Stimulated activated CD8-positive, alpha-beta memory T cell treated with anti-CD3 and anti-CD28 coated beads, Interleukin-7, amount 100 ng/mL, for 48 hours (primary cell): ENCODE measurements around the gene LRRK1.

ENCODE experiments used
- DNase-seq, 2 donors: peaks; one replicate each; pipeline ENCODE4 v3.0.0-alpha.2; 2020; ENCODE audit warnings: low read depth in 1 of 2; ENCODE audit errors: extremely low read depth in 1 of 2

Gene LRRK1

GRCh38 chr15:101020451-101020850, 101.3 kb downstream of the LRRK1 start:
- no peak for DNase-seq

GRCh38 chr15:101020945-101021344, 101.8 kb downstream of the LRRK1 start:
- DNase-seq, result no peak

GRCh38 chr15:101022306-101022705, 103.1 kb downstream of the LRRK1 start:
- DNase-seq, result no peak

GRCh38 chr15:101022876-101023275, 103.7 kb downstream of the LRRK1 start:
- DNase-seq, result no peak

- DNase-seq, result no peak
Observed at GRCh38 chr15:101023501-101024072, 104.4 kb downstream of the LRRK1 start.

GRCh38 chr15:101024073-101024695, 105.0 kb downstream of the LRRK1 start:
- DNase-seq, result no peak

- no peak for DNase-seq
Observed at GRCh38 chr15:101024706-101025500, 105.7 kb downstream of the LRRK1 start.

- no peak for DNase-seq
Observed at GRCh38 chr15:101025501-101025885, 106.3 kb downstream of the LRRK1 start.

- DNase-seq, result no peak
Observed at GRCh38 chr15:101025896-101026631, 106.9 kb downstream of the LRRK1 start.

GRCh38 chr15:101026656-101027272, 107.6 kb downstream of the LRRK1 start:
- no peak for DNase-seq

GRCh38 chr15:101027273-101027901, 108.2 kb downstream of the LRRK1 start:
- DNase-seq, result no peak

GRCh38 chr15:101027920-101028319, 108.8 kb downstream of the LRRK1 start:
- DNase-seq, result no peak

GRCh38 chr15:101028321-101028720, 109.2 kb downstream of the LRRK1 start:
- no peak for DNase-seq

GRCh38 chr15:101028772-101029438, 109.7 kb downstream of the LRRK1 start:
- DNase-seq, result no peak

GRCh38 chr15:101029971-101030661, 111.0 kb downstream of the LRRK1 start:
- DNase-seq, result no peak

- DNase-seq, result no peak
Observed at GRCh38 chr15:101031213-101031612, 112.1 kb downstream of the LRRK1 start.

- no peak for DNase-seq
Observed at GRCh38 chr15:101033801-101034200, 114.6 kb downstream of the LRRK1 start.

- DNase-seq, result no peak
Observed at GRCh38 chr15:101035611-101036010, 116.5 kb downstream of the LRRK1 start.

GRCh38 chr15:101036189-101036588, 117.0 kb downstream of the LRRK1 start:
- no peak for DNase-seq
